ENCODE results near the gene USP47. TPM values are rescaled to one million over a fixed set of nuclear protein-coding genes. Genes with fewer than 3 reads are reported as not detected.

USP47 gene
- total RNA-seq, 1 experiment from 2014 or later: 24.2 TPM

DNA sequence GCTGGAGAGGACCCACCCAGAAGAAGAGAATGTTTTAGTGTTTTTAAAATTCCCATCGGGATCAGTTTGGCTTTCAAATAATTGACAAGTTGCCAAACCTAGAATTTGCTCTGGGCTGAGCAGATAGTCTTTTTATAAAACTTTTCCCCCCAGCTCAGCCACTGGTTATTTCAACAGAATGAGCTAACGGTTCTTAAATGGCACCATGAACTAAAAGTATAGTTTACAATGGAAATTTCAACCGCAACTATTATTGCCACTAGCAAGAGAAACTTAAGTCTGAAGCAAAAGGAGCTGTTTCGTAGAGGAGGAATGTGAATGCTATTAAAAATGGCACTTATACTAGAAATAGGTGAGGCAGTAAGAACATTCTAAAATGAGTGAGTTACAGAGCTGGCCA, 163.3 kb downstream of the USP47 start:
- DNase-seq: no peak
- no peaks in the 10 kb centered on the region for H3K9me2 ChIP-seq (ENCODE audit: insufficient read depth)
- no peak for TF ChIP-seq EZH2 (IDR thresholded peaks at IDR 0.05; ENCODE audit: low read depth)
- TF ChIP-seq, protein P1, sequence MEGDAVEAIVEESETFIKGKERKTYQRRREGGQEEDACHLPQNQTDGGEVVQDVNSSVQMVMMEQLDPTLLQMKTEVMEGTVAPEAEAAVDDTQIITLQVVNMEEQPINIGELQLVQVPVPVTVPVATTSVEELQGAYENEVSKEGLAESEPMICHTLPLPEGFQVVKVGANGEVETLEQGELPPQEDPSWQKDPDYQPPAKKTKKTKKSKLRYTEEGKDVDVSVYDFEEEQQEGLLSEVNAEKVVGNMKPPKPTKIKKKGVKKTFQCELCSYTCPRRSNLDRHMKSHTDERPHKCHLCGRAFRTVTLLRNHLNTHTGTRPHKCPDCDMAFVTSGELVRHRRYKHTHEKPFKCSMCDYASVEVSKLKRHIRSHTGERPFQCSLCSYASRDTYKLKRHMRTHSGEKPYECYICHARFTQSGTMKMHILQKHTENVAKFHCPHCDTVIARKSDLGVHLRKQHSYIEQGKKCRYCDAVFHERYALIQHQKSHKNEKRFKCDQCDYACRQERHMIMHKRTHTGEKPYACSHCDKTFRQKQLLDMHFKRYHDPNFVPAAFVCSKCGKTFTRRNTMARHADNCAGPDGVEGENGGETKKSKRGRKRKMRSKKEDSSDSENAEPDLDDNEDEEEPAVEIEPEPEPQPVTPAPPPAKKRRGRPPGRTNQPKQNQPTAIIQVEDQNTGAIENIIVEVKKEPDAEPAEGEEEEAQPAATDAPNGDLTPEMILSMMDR (conservative IDR thresholded peaks at IDR 0.05): no peak
- H3K4me2 ChIP-seq: no peak overlapping the region
- H2AFZ ChIP-seq: no peak overlapping the region
- ChIA-PET CTCF (no interaction called here), POLR2A (ENCODE audit: unreplicated experiment) (no interaction called here)
- BruUV-seq (replicated peaks): no TSS peak
- H3F3A ChIP-seq (ENCODE audit: insufficient read depth, low read depth): 0 out of 2 replicates have a peak, but pooled peaks cover 3% of the 10 kb centered on the region
- no peaks in the 10 kb centered on the region for H4K20me1 ChIP-seq (ENCODE audit: insufficient read depth)
- H3K27ac ChIP-seq: no peak overlapping the region
- H3K36me3 ChIP-seq (ENCODE audit: low read depth): no peaks in the 10 kb centered on the region
- H3K79me2 ChIP-seq (ENCODE audit: low read depth): no peaks in the 10 kb centered on the region
- H3K4me3 ChIP-seq: no peak overlapping the region
- no peaks in the 10 kb centered on the region for H3K9me3 ChIP-seq (ENCODE audit: insufficient read depth, low read depth)
- intact Hi-C loops (cut with micrococcal nuclease; ENCODE audit: unreplicated experiment): no loop called here
- H3K4me1 ChIP-seq (replicated peaks; ENCODE audit: insufficient read depth): no peaks in the 10 kb centered on the region
- 0 out of 2 replicates have a peak, but pooled peaks cover 5% of the 10 kb centered on the region for H3K27me3 ChIP-seq (ENCODE audit: insufficient read depth, low read depth)

DNA sequence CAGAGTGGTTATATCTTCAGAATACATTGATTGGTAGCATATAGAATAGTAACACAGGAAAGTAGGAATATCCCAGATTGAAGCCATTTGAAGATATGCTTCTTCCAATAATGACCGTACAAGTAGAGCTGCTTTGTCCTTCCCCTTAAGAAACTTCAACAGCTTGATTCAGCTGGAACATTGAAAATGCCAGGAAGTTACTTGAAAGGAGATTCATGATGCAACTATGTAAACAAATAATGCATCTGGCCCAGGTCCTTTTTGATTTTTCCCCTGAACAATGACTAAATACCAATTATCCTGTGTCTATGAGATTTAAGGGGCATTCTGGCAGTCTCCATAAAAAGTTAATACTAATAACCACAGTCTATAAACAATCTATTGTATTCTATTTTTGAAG, 163.7 kb downstream of the USP47 start:
- intact Hi-C loops (cut with micrococcal nuclease; ENCODE audit: unreplicated experiment): no loop called here
- TF ChIP-seq EZH2 (IDR thresholded peaks at IDR 0.05; ENCODE audit: low read depth): no peak
- TF ChIP-seq, protein P1 (conservative IDR thresholded peaks at IDR 0.05): no peak
- Histone ChIP-seq H4K20me1 (ENCODE audit: insufficient read depth) (no peaks in the 10 kb centered on the region), H3K9me2 (ENCODE audit: insufficient read depth) (no peaks in the 10 kb centered on the region), H3K9me3 (ENCODE audit: insufficient read depth, low read depth) (no peaks in the 10 kb centered on the region), H3F3A (ENCODE audit: insufficient read depth, low read depth) (0 out of 2 replicates have a peak, but pooled peaks cover 3% of the 10 kb centered on the region), H3K79me2 (ENCODE audit: low read depth) (no peaks in the 10 kb centered on the region), H2AFZ (no peak overlapping the region), H3K36me3 (ENCODE audit: low read depth) (no peaks in the 10 kb centered on the region), H3K27me3 (ENCODE audit: insufficient read depth, low read depth) (0 out of 2 replicates have a peak, but pooled peaks cover 9% of the 10 kb centered on the region), H3K4me1 (replicated peaks; ENCODE audit: insufficient read depth) (no peaks in the 10 kb centered on the region), H3K27ac (no peak overlapping the region), H3K4me3 (no peak overlapping the region), H3K4me2 (no peak overlapping the region)
- ChIA-PET POLR2A (ENCODE audit: unreplicated experiment) (no interaction called here), CTCF (no interaction called here)
- no TSS peak for BruUV-seq (replicated peaks)
- no peak for DNase-seq

DNA sequence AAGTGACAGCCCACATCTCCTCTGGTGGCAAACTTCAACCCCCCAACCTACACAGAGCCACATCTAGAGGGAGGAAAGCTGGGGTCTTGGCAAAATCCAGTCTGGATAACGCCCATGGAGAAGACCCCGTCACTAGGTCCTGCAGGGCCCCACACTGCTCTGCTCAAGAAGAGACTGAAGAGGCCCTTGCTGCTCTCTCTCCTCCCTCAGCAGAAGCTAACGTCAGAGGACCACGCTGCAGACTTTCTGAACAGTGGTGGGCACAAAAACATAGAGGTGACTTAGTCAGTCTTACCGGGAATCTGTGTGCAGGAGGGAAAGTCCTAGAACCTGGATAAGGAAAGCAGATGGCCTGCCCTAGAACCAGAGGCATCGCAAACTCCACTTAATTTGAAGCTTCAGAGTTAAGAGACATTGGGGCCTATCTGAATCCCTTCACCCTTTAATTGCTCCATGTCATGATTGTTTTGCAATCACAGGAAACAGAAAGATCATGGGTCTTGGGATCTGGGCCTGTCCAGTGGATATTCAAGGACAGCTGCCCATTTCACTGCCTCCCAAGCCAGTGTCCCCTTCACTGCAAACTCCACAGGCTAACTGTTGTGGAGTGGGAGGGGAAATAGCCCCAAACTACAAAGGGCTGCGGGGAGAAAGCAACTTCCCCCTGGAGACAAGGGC, 164.9 kb downstream of the USP47 start:
- H2AFZ ChIP-seq: no peak overlapping the region
- no TSS peak for BruUV-seq (replicated peaks)
- intact Hi-C loops (cut with micrococcal nuclease; ENCODE audit: unreplicated experiment): no loop called here

More for the DNA sequence above, 164.9 kb downstream of the USP47 start:
- H3K4me3 ChIP-seq: no peak overlapping the region
- no peak for DNase-seq
- no peaks in the 10 kb centered on the region for H4K20me1 ChIP-seq (ENCODE audit: insufficient read depth)
- no peak overlapping the region for H3K4me2 ChIP-seq
- no peaks in the 10 kb centered on the region for H3K36me3 ChIP-seq (ENCODE audit: low read depth)
- no peaks in the 10 kb centered on the region for H3K4me1 ChIP-seq (replicated peaks; ENCODE audit: insufficient read depth)
- 0 out of 2 replicates have a peak, but pooled peaks cover 9% of the 10 kb centered on the region for H3K27me3 ChIP-seq (ENCODE audit: insufficient read depth, low read depth)
- no peaks in the 10 kb centered on the region for H3K9me3 ChIP-seq (ENCODE audit: insufficient read depth, low read depth)
- no peaks in the 10 kb centered on the region for H3K79me2 ChIP-seq (ENCODE audit: low read depth)
- ChIA-PET CTCF (no interaction called here), POLR2A (ENCODE audit: unreplicated experiment) (no interaction called here)
- H3K27ac ChIP-seq: no peak overlapping the region
- H3K9me2 ChIP-seq (ENCODE audit: insufficient read depth): no peaks in the 10 kb centered on the region
- 0 out of 2 replicates have a peak, but pooled peaks cover 3% of the 10 kb centered on the region for H3F3A ChIP-seq (ENCODE audit: insufficient read depth, low read depth)
- no peak for TF ChIP-seq EZH2 (IDR thresholded peaks at IDR 0.05; ENCODE audit: low read depth)

Data from PC-9 (cell line).